Measurements from ENCODE around the gene ZSCAN25.
"Not testable (repeated sequence)": the region's sequence is repeated elsewhere in the genome, so short reads cannot be mapped to it uniquely, and the experiment has no call there.

Gene ZSCAN25

GRCh38 chr7:99616359-99617191, at the start of gene ZSCAN25:
ZSCAN25 (plus strand) TSS chr7:99616946; CDS start chr7:99619607, 2,661 bp downstream.
- DNase-seq = peak; percentile 92

GRCh38 chr7:99568770-99569169, 48.0 kb upstream of the ZSCAN25 start:
- not testable (repeated sequence) for DNase-seq

- no peak for DNase-seq
Measured at GRCh38 chr7:99571768-99572167, 45.0 kb upstream of the ZSCAN25 start.

- no peak for DNase-seq
Measured at GRCh38 chr7:99573257-99573656, 43.5 kb upstream of the ZSCAN25 start.

GRCh38 chr7:99576251-99576650, 40.5 kb upstream of the ZSCAN25 start:
- no peak for DNase-seq

- DNase-seq = no peak
Measured at GRCh38 chr7:99579281-99579955, 37.3 kb upstream of the ZSCAN25 start.

GRCh38 chr7:99579956-99580777, 36.6 kb upstream of the ZSCAN25 start:
- DNase-seq = peak; percentile 64

- DNase-seq = not testable (repeated sequence)
Measured at GRCh38 chr7:99580778-99581332, 35.9 kb upstream of the ZSCAN25 start.

GRCh38 chr7:99588868-99589267, 27.9 kb upstream of the ZSCAN25 start:
- no peak for DNase-seq

- DNase-seq = no peak
Measured at GRCh38 chr7:99594948-99595745, 21.6 kb upstream of the ZSCAN25 start.

- no peak for DNase-seq
Measured at GRCh38 chr7:99596408-99596955, 20.3 kb upstream of the ZSCAN25 start.

- DNase-seq = peak; percentile 36
Measured at GRCh38 chr7:99597762-99598501, 18.8 kb upstream of the ZSCAN25 start, which contains the start of gene TMEM225B. TMEM225B (plus strand) TSS chr7:99598267; CDS start chr7:99604389, 6,122 bp downstream.

- DNase-seq = no peak
Measured at GRCh38 chr7:99599836-99600235, 16.9 kb upstream of the ZSCAN25 start.

- DNase-seq = no peak
Measured at GRCh38 chr7:99601656-99602310, 15.0 kb upstream of the ZSCAN25 start.

GRCh38 chr7:99605527-99605926, 11.2 kb upstream of the ZSCAN25 start:
- DNase-seq = no peak

GRCh38 chr7:99606531-99606930, 10.2 kb upstream of the ZSCAN25 start:
- no peak for DNase-seq

GRCh38 chr7:99607548-99607947, 9.2 kb upstream of the ZSCAN25 start:
- DNase-seq = no peak

GRCh38 chr7:99614495-99614894, 2.3 kb upstream of the ZSCAN25 start:
- no peak for DNase-seq

GRCh38 chr7:99615989-99616358, 772 bp upstream of the ZSCAN25 start:
- no peak for DNase-seq

- DNase-seq = no peak
Measured at GRCh38 chr7:99617192-99617781, 541 bp downstream of the ZSCAN25 start.
